HG03521 (cell line): ENCODE measurements around the gene SHB.
A peak's percentile ranks its signal among the peaks of the same experiment; 100 is the strongest.

Experiments used
- ATAC-seq: cut with Tn5 transposase; IDR thresholded peaks from one replicate; pipeline ENCODE4 v1.9.1; 2021; ENCODE audit warnings: mild to moderate bottlenecking, moderate library complexity; ENCODE audit not compliant: unreplicated experiment

SHB gene

GRCh38 chr9:37956904-37957663, 111.9 kb downstream of the SHB start:
- ATAC-seq: no peak

GRCh38 chr9:37956423-37956820, 112.6 kb downstream of the SHB start:
- no peak for ATAC-seq

GRCh38 chr9:37955781-37956422, 113.1 kb downstream of the SHB start:
- no peak for ATAC-seq

GRCh38 chr9:37954581-37954981, 114.4 kb downstream of the SHB start:
- ATAC-seq: peak; percentile 43

- ATAC-seq: peak; percentile 55
Measured at GRCh38 chr9:37953775-37954437, 115.1 kb downstream of the SHB start.

GRCh38 chr9:37953206-37953774, 115.7 kb downstream of the SHB start:
- no peak for ATAC-seq

- ATAC-seq: no peak
Measured at GRCh38 chr9:37952731-37953130, 116.3 kb downstream of the SHB start.

GRCh38 chr9:37951671-37952449, 117.2 kb downstream of the SHB start:
- no peak for ATAC-seq

- ATAC-seq: no peak
Measured at GRCh38 chr9:37950561-37950960, 118.5 kb downstream of the SHB start.

GRCh38 chr9:37949576-37949975, 119.5 kb downstream of the SHB start:
- ATAC-seq: no peak

GRCh38 chr9:37948417-37948980, 120.5 kb downstream of the SHB start:
- no peak for ATAC-seq

- ATAC-seq: no peak
Measured at GRCh38 chr9:37947977-37948376, 121.0 kb downstream of the SHB start.

- ATAC-seq: no peak
Measured at GRCh38 chr9:37947471-37947870, 121.6 kb downstream of the SHB start.

GRCh38 chr9:37946971-37947370, 122.1 kb downstream of the SHB start:
- no peak for ATAC-seq

- ATAC-seq: no peak
Measured at GRCh38 chr9:37946041-37946440, 123.0 kb downstream of the SHB start.

- ATAC-seq: no peak
Measured at GRCh38 chr9:37944671-37945481, 124.2 kb downstream of the SHB start.

GRCh38 chr9:37944266-37944650, 124.8 kb downstream of the SHB start:
- no peak for ATAC-seq

GRCh38 chr9:37943345-37944265, 125.4 kb downstream of the SHB start:
- ATAC-seq: no peak
